HepG2 (cell line): ENCODE data around the gene BBIP1. TPM values are rescaled to one million over a fixed set of nuclear protein-coding genes. Genes with fewer than 3 reads are reported as not detected.

ENCODE experiments used
- DRAP1 ChIP-seq: IDR thresholded peaks from 2 replicates; pipeline ENCODE4 v1.6.1; 2016; ENCODE audit warnings: missing genetic modification reagents, missing compliant biosample characterization
- E2F5 ChIP-seq: sonication (generic); formaldehyde crosslinking; conservative IDR thresholded peaks from 2 replicates; pipeline ENCODE4 v1.4.0; 2020; ENCODE audit warnings: missing genetic modification reagents
- FOXA1 ChIP-seq, 2 experiments: fragments of 450-650 bp in 1 of 2; sonication (generic) in 1 of 2; formaldehyde crosslinking in 1 of 2; IDR thresholded peaks; 2 replicates each; pipeline versions ENCODE4 v1.4.0 to v1.6.1; 2016 to 2020; ENCODE audit warnings: missing genetic modification reagents in 1 of 2
- FOXK1 ChIP-seq: sonication (generic); formaldehyde crosslinking; IDR thresholded peaks from 2 replicates; pipeline ENCODE4 v1.4.0; 2020; ENCODE audit warnings: low read depth, missing genetic modification reagents, borderline replicate concordance
- FOXO1 ChIP-seq: sonication (generic); formaldehyde crosslinking; IDR thresholded peaks from 2 replicates; pipeline ENCODE4 v1.4.0; 2020; ENCODE audit warnings: missing genetic modification reagents
- KMT2A ChIP-seq: sonication (generic); formaldehyde crosslinking; IDR thresholded peaks from 2 replicates; pipeline ENCODE4 v1.4.0; 2020; ENCODE audit warnings: missing genetic modification reagents
- MYNN ChIP-seq: sonication (generic); formaldehyde crosslinking; IDR thresholded peaks from 2 replicates; pipeline ENCODE4 v1.4.0; 2020; ENCODE audit warnings: mild to moderate bottlenecking, low read depth, missing genetic modification reagents
- NFE2L1 ChIP-seq: sonication (generic); formaldehyde crosslinking; IDR thresholded peaks from 2 replicates; pipeline ENCODE4 v1.4.0; 2020; ENCODE audit warnings: missing genetic modification reagents, mild to moderate bottlenecking, borderline replicate concordance
- NR1H2 ChIP-seq: sonication (generic); formaldehyde crosslinking; IDR thresholded peaks from 2 replicates; pipeline ENCODE4 v1.8.1; 2022; ENCODE audit warnings: low read depth, missing genetic modification reagents, borderline replicate concordance
- NR2F6 ChIP-seq, 2 experiments: IDR thresholded peaks; 2 replicates each; pipeline ENCODE4 v1.6.1; 2016; ENCODE audit warnings: antibody characterized with exemption in 1 of 2, mild to moderate bottlenecking in 1 of 2
- RAD51 ChIP-seq: fragments of 450-650 bp; IDR thresholded peaks from 2 replicates; pipeline ENCODE4 v1.6.1; 2016; ENCODE audit warnings: borderline replicate concordance
- SNRNP70 ChIP-seq: fragments of 200-400 bp; formaldehyde crosslinking; IDR thresholded peaks from 2 replicates; pipeline ENCODE4 v1.6.1; 2017; ENCODE audit warnings: mild to moderate bottlenecking, low read depth, low read length, moderate library complexity
- TRIM24 ChIP-seq: sonication (generic); formaldehyde crosslinking; IDR thresholded peaks from 2 replicates; pipeline ENCODE4 v1.8.0; 2022; ENCODE audit warnings: mild to moderate bottlenecking, missing genetic modification reagents
- TSC22D2 ChIP-seq: sonication (generic); formaldehyde crosslinking; IDR thresholded peaks from 2 replicates; pipeline ENCODE4 v1.5.1; 2020; ENCODE audit warnings: missing genetic modification reagents, mild to moderate bottlenecking, borderline replicate concordance
- YEATS4 ChIP-seq: sonication (generic); formaldehyde crosslinking; IDR thresholded peaks from 2 replicates; pipeline ENCODE4 v1.4.0; 2020; ENCODE audit warnings: missing genetic modification reagents, borderline replicate concordance
- ZBTB42 ChIP-seq: sonication (generic); formaldehyde crosslinking; IDR thresholded peaks from 2 replicates; pipeline ENCODE4 v1.5.0; 2020; ENCODE audit warnings: mild to moderate bottlenecking, missing genetic modification reagents
- ZNF264 ChIP-seq: sonication (generic); formaldehyde crosslinking; IDR thresholded peaks from 2 replicates; pipeline ENCODE4 v1.4.0; 2020; ENCODE audit warnings: missing genetic modification reagents
- ZNF280B ChIP-seq: sonication (generic); formaldehyde crosslinking; IDR thresholded peaks from 2 replicates; pipeline ENCODE4 v1.5.0; 2020; ENCODE audit warnings: missing genetic modification reagents, mild to moderate bottlenecking, borderline replicate concordance
- ZNF552 ChIP-seq: sonication (generic); formaldehyde crosslinking; IDR thresholded peaks from 2 replicates; pipeline ENCODE4 v1.9.0; 2022; ENCODE audit warnings: missing genetic modification reagents, mild to moderate bottlenecking, borderline replicate concordance
- ZNF850 ChIP-seq: sonication (generic); formaldehyde crosslinking; conservative IDR thresholded peaks from 2 replicates; pipeline ENCODE4 v1.9.0; 2021; ENCODE audit warnings: mild to moderate bottlenecking, missing genetic modification reagents
- polyA plus RNA-seq, 8 experiments: library from polyadenylated mRNA; depleted of rRNA in 3 of 8; stranded (reverse) in 7 of 8; unstranded in 1 of 8; fragments of >200 nt; fragmentation: Illumina TruSeq in 4 of 8; extraction: Trizol in 4 of 8; gene quantifications; 2 replicates each; pipeline versions ENCODE4 v1.2.1 to v1.2.3, GENCODE V29; 2011 to 2016; ENCODE audit warnings: low read depth in 4 of 8, missing spikeins in 1 of 8, mixed read lengths in 1 of 8; ENCODE audit not compliant: insufficient read depth in 1 of 8
- total RNA-seq, 5 experiments: library from RNA; depleted of rRNA; stranded (reverse); fragments of >200 nt; fragmentation: Illumina TruSeq; extraction: Trizol; gene quantifications; 2 replicates each; pipeline ENCODE4 v1.2.3, GENCODE V29; 2016; ENCODE audit warnings: low read depth in 1 of 5
- TF ChIP-seq, protein P1 (sequence below): sonication (generic); formaldehyde crosslinking; IDR thresholded peaks from 2 replicates; pipeline ENCODE4 v1.8.1; 2023; ENCODE audit warnings: mild to moderate bottlenecking, missing genetic modification reagents
- TF ChIP-seq, protein P2 (sequence below), 2 experiments: fragments of 450-650 bp in 1 of 2; sonication (generic) in 1 of 2; formaldehyde crosslinking; IDR thresholded peaks; 2 replicates each; pipeline versions ENCODE4 v1.5.0 to v1.8.0; 2020 to 2022; ENCODE audit warnings: mild to moderate bottlenecking in 1 of 2, missing genetic modification reagents in 1 of 2
- TF ChIP-seq, protein P3 (sequence below): sonication (generic); formaldehyde crosslinking; IDR thresholded peaks from 2 replicates; pipeline ENCODE4 v1.4.0; 2020; ENCODE audit warnings: mild to moderate bottlenecking, missing genetic modification reagents

Gene BBIP1
- total and polyA plus RNA-seq, 2 of the 13 experiments (the other 11 are each of a cell fraction or from before 2014, with no cell fraction given), result 18.3 to 24.1 TPM

GRCh38 chr10:110872145-110872983, 46.6 kb downstream of the BBIP1 start (continued):
- peak; percentile 79 for TF ChIP-seq YEATS4 (CRISPR knock-in tag)
- TF ChIP-seq ZNF850 (CRISPR knock-in tag), result no peak
- no peak for TF ChIP-seq RAD51
- TF ChIP-seq E2F5, result no peak
- TF ChIP-seq MYNN (CRISPR knock-in tag), result no peak
- no peak for TF ChIP-seq FOXO1 (CRISPR knock-in tag)
- no peak for TF ChIP-seq NR1H2
- TF ChIP-seq SNRNP70, result no peak
- no peak for TF ChIP-seq ZNF552 (CRISPR knock-in tag)
- TF ChIP-seq FOXA1 (IDR thresholded peaks at IDR 0.05), result no peak
- no peak; the same call in 1 of the 2 replicates for TF ChIP-seq FOXA1 (CRISPR knock-in tag; IDR thresholded peaks at IDR 0.05)
- TF ChIP-seq DRAP1 (CRISPR knock-in tag), result no peak
- no peak for TF ChIP-seq KMT2A (CRISPR knock-in tag)
- no peak for TF ChIP-seq TSC22D2 (CRISPR knock-in tag)
- no peak for TF ChIP-seq NFE2L1 (CRISPR knock-in tag)
- TF ChIP-seq, protein P1, sequence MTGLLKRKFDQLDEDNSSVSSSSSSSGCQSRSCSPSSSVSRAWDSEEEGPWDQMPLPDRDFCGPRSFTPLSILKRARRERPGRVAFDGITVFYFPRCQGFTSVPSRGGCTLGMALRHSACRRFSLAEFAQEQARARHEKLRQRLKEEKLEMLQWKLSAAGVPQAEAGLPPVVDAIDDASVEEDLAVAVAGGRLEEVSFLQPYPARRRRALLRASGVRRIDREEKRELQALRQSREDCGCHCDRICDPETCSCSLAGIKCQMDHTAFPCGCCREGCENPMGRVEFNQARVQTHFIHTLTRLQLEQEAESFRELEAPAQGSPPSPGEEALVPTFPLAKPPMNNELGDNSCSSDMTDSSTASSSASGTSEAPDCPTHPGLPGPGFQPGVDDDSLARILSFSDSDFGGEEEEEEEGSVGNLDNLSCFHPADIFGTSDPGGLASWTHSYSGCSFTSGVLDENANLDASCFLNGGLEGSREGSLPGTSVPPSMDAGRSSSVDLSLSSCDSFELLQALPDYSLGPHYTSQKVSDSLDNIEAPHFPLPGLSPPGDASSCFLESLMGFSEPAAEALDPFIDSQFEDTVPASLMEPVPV (CRISPR knock-in tag), result peak; percentile 33; the same call in 1 of the 2 replicates
- no peak for TF ChIP-seq FOXK1
- TF ChIP-seq, protein P2, sequence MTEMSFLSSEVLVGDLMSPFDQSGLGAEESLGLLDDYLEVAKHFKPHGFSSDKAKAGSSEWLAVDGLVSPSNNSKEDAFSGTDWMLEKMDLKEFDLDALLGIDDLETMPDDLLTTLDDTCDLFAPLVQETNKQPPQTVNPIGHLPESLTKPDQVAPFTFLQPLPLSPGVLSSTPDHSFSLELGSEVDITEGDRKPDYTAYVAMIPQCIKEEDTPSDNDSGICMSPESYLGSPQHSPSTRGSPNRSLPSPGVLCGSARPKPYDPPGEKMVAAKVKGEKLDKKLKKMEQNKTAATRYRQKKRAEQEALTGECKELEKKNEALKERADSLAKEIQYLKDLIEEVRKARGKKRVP (CRISPR knock-in tag; IDR thresholded peaks at IDR 0.05), result peak in 1 of 2 experiments; percentile 68; a peak in 1 of 4 replicates
- no peak for TF ChIP-seq ZNF280B (CRISPR knock-in tag)
- no peak for TF ChIP-seq NR2F6 (IDR thresholded peaks at IDR 0.05)
- peak; percentile 15; the same call in 1 of the 2 replicates for TF ChIP-seq NR2F6 (CRISPR knock-in tag; IDR thresholded peaks at IDR 0.05)
- TF ChIP-seq, protein P3, sequence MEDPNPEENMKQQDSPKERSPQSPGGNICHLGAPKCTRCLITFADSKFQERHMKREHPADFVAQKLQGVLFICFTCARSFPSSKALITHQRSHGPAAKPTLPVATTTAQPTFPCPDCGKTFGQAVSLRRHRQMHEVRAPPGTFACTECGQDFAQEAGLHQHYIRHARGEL, result 0 out of 2 replicates have a peak, but pooled peaks have one; percentile 20
- no peak for TF ChIP-seq ZBTB42
- TF ChIP-seq TRIM24 (CRISPR knock-in tag), result no peak
- TF ChIP-seq ZNF264 (CRISPR knock-in tag), result no peak
